ENCODE results near the gene ASPSCR1. TPM values are rescaled to one million over a fixed set of nuclear protein-coding genes. Genes with fewer than 3 reads are reported as not detected.

The ASPSCR1 gene
- total and polyA plus RNA-seq, 2 of the 8 experiments (the other 6 are each of a cell fraction or from before 2014, with no cell fraction given), result 33.3 to 43.7 TPM

GRCh38 chr17:81961521-81962498 lies 15.6 kb upstream of the ASPSCR1 start:
- DNase-seq (ENCODE audit: low read depth in 1 of 2, low spot score in 2 of 2), result peak in 1 of 2 experiments; percentile 64
- ChIA-PET CTCF (ENCODE audit: partially characterized antibody) (interaction anchor here (0.8 to 5.1 kb wide), 7 partner anchors 14 to 37 kb away, joined by 3 to 22 read pairs (median 4); partner anchors contain the start of gene ASPSCR1), POLR2A (ENCODE audit: partially characterized antibody) (interaction anchor here (1.1 to 3.0 kb wide), 6 partner anchors 15 to 58 kb away, joined by 3 to 14 read pairs (median 5); partner anchors contain the start of genes ASPSCR1, MAFG and PYCR1)
- Histone ChIP-seq H3K23me2 (ENCODE audit: low read depth, low read length) (peaks cover 4% of the 10 kb centered on the region; the same call in 1 of the 2 replicates), H4K91ac (replicated peaks; ENCODE audit: insufficient read length, low read length) (no peak overlapping the region), H3K79me2 (ENCODE audit: control insufficient read depth in 1 of 2, insufficient read depth in 2 of 2, low read length in 2 of 2) (no peaks in the 10 kb centered on the region), H2BK15ac (ENCODE audit: low read length) (peak overlapping the region; percentile 19; the same call in 1 of the 2 replicates), H3K23ac (ENCODE audit: insufficient read length) (no peak overlapping the region), H3K4ac (replicated peaks; ENCODE audit: insufficient read length, low read depth, low read length) (no peak overlapping the region), H3K9ac (replicated peaks in 1 of 4; ENCODE audit: extremely low read depth in 1 of 4, low read depth in 3 of 4, low read length in 3 of 4) (no peak overlapping the region), H4K5ac (ENCODE audit: insufficient read length, low read depth, low read length) (no peak overlapping the region), H3K4me2 (ENCODE audit: insufficient read depth in 1 of 2, low read depth in 2 of 2, low read length in 2 of 2) (peak overlapping the region; percentile 19 to 76; a peak in 3 of 4 replicates), H3K36me3 (ENCODE audit: control insufficient read depth in 2 of 4, insufficient read depth in 4 of 4, low read length in 3 of 4) (peaks cover 0 to 13% (median 0%) of the 10 kb centered on the region in 4 experiments; a peak in 1 of 8 replicates), H3K18ac (ENCODE audit: extremely low read depth, low read length) (no peak overlapping the region), H3K4me1 (replicated peaks in 1 of 4; ENCODE audit: control insufficient read depth in 3 of 4, insufficient read depth in 4 of 4, low read length in 3 of 4) (peaks cover 0 to 13% (median 7%) of the 10 kb centered on the region in 4 experiments; a peak in 5 of 7 replicates), H3K4me3 (ENCODE audit: extremely low read depth in 1 of 4, insufficient read depth in 2 of 4, low read depth in 3 of 4, low read length in 4 of 4) (peak overlapping the region in 3 of 4 experiments; percentile 10 to 53 (median 14); a peak in 4 of 8 replicates), H2BK12ac (ENCODE audit: low read depth, low read length) (no peak overlapping the region), H4K20me1 (replicated peaks in 1 of 2; ENCODE audit: control insufficient read depth in 1 of 2, insufficient read depth in 2 of 2, low read length in 2 of 2) (peaks cover 2 to 3% of the 10 kb centered on the region in 2 experiments), H2AFZ (ENCODE audit: low read length) (no peak overlapping the region), H3K56ac (replicated peaks; ENCODE audit: insufficient read length, low read depth, low read length) (no peak overlapping the region), H3K9me3 (ENCODE audit: insufficient read depth in 2 of 2, low read depth in 1 of 2, low read length in 1 of 2) (no peaks in the 10 kb centered on the region), H3K27me3 (replicated peaks in 1 of 4; ENCODE audit: control insufficient read depth in 3 of 4, extremely low read depth in 1 of 4, insufficient read depth in 3 of 4, low read length in 3 of 4) (peaks cover 46 to 84% (median 71%) of the 10 kb centered on the region in 4 experiments), H2BK5ac (ENCODE audit: low read depth, low read length) (no peak overlapping the region), H2BK120ac (replicated peaks; ENCODE audit: low read depth, low read length) (no peak overlapping the region), H4K8ac (ENCODE audit: extremely low read depth, insufficient read depth, low read length) (peak overlapping the region; percentile 19; the same call in 1 of the 2 replicates), H3K27ac (ENCODE audit: low read depth, low read length) (no peak overlapping the region), H2BK20ac (ENCODE audit: low read length) (no peak overlapping the region), H3K14ac (ENCODE audit: insufficient read length) (no peak overlapping the region), H2AK5ac (ENCODE audit: low read depth, low read length) (no peak overlapping the region), H3K79me1 (ENCODE audit: low read depth, low read length) (no peaks in the 10 kb centered on the region)
- no peak for FAIRE-seq
- WGBS, 2 experiments (ENCODE audit: extremely low coverage in 1 of 2, insufficient coverage in 1 of 2, insufficient read length in 1 of 2, insufficient replicate concordance in 2 of 2, low coverage in 1 of 2, low lambda C conversion rate in 2 of 2, missing lambda C conversion rate in 1 of 2), result 24% methylated on average over 40 of the region's 82 CpGs; no CpG with 5 or more reads in 1 of the 2 experiments
- TF ChIP-seq SUZ12 (IDR thresholded peaks at IDR 0.05; ENCODE audit: low read length) (peak; percentile 34), YY1 (IDR thresholded peaks at IDR 0.05; ENCODE audit: low read depth, low read length) (no peak), ASH2L (IDR thresholded peaks at IDR 0.05; ENCODE audit: low read length) (no peak), CHD1 (IDR thresholded peaks at IDR 0.05; ENCODE audit: low read depth, low read length) (no peak), SRF (IDR thresholded peaks at IDR 0.05; ENCODE audit: low read depth, low read length) (no peak), RNF2 (IDR thresholded peaks at IDR 0.05; ENCODE audit: borderline replicate concordance, low read depth, low read length, missing control alignments, poor library complexity, severe bottlenecking) (no peak), RFX5 (IDR thresholded peaks at IDR 0.05; ENCODE audit: borderline replicate concordance, low read depth, low read length) (no peak), HDAC6 (IDR thresholded peaks at IDR 0.05; ENCODE audit: low read depth, low read length) (no peak), JUND (IDR thresholded peaks at IDR 0.05; ENCODE audit: low read length) (no peak)
